HG03565 (cell line): ENCODE data around the gene CTXND2.
"Not testable (repeated sequence)": the region's sequence is repeated elsewhere in the genome, so short reads cannot be mapped to it uniquely, and the experiment has no call there.

ENCODE experiments used
- ATAC-seq: cut with Tn5 transposase; IDR thresholded peaks from one replicate; pipeline ENCODE4 v1.9.1; 2021; ENCODE audit warnings: mild to moderate bottlenecking, moderate library complexity; ENCODE audit not compliant: unreplicated experiment

Gene CTXND2

GRCh38 chr1:150887018-150887417 lies at the start of gene CTXND2:
CTXND2 (plus strand) TSS chr1:150887136; CDS start chr1:150912315, 25,179 bp downstream.
- ATAC-seq = no peak

GRCh38 chr1:150840850-150841249 lies 46.1 kb upstream of the CTXND2 start:
- not testable (repeated sequence) for ATAC-seq

GRCh38 chr1:150841626-150842025 lies 45.3 kb upstream of the CTXND2 start:
- ATAC-seq = no peak

GRCh38 chr1:150842343-150842742 lies 44.6 kb upstream of the CTXND2 start:
- no peak for ATAC-seq

GRCh38 chr1:150842964-150843363 lies 44.0 kb upstream of the CTXND2 start:
- no peak for ATAC-seq

- ATAC-seq = no peak
Observed at GRCh38 chr1:150843474-150843873, 43.5 kb upstream of the CTXND2 start.

GRCh38 chr1:150846473-150847146 lies 40.3 kb upstream of the CTXND2 start:
- no peak for ATAC-seq

GRCh38 chr1:150850801-150851362 lies 36.1 kb upstream of the CTXND2 start:
- not testable (repeated sequence) for ATAC-seq

- ATAC-seq = not testable (repeated sequence)
Observed at GRCh38 chr1:150852734-150853133, 34.2 kb upstream of the CTXND2 start.

- no peak for ATAC-seq
Observed at GRCh38 chr1:150863724-150864123, 23.2 kb upstream of the CTXND2 start.

GRCh38 chr1:150864200-150864599 lies 22.7 kb upstream of the CTXND2 start:
- ATAC-seq = not testable (repeated sequence)

- no peak for ATAC-seq
Observed at GRCh38 chr1:150869683-150870082, 17.3 kb upstream of the CTXND2 start.

- no peak for ATAC-seq
Observed at GRCh38 chr1:150872572-150872971, 14.4 kb upstream of the CTXND2 start.

- no peak for ATAC-seq
Observed at GRCh38 chr1:150873521-150873920, 13.4 kb upstream of the CTXND2 start.

- no peak for ATAC-seq
Observed at GRCh38 chr1:150874455-150875196, 12.3 kb upstream of the CTXND2 start.

- ATAC-seq = no peak
Observed at GRCh38 chr1:150875197-150876118, 11.5 kb upstream of the CTXND2 start.

GRCh38 chr1:150876119-150876454 lies 10.8 kb upstream of the CTXND2 start:
- peak; percentile 4 for ATAC-seq

GRCh38 chr1:150878931-150879330 lies 8.0 kb upstream of the CTXND2 start:
- not testable (repeated sequence) for ATAC-seq

- ATAC-seq = no peak
Observed at GRCh38 chr1:150881331-150882070, 5.4 kb upstream of the CTXND2 start.

- ATAC-seq = not testable (repeated sequence)
Observed at GRCh38 chr1:150883121-150883520, 3.8 kb upstream of the CTXND2 start.
